HG03135 (cell line): ENCODE data around the gene SLC32A1.

Experiments
- ATAC-seq: cut with Tn5 transposase; IDR thresholded peaks from one replicate; pipeline ENCODE4 v1.9.1; 2021; ENCODE audit warnings: mild to moderate bottlenecking, moderate library complexity; ENCODE audit not compliant: unreplicated experiment

The SLC32A1 gene

GRCh38 chr20:38725148-38725901, 1.0 kb downstream of the SLC32A1 start:
- no peak for ATAC-seq

- no peak for ATAC-seq
These were observed 1.9 kb downstream of the SLC32A1 start for GRCh38 chr20:38725931-38726803.

- ATAC-seq = no peak
These were observed 2.7 kb downstream of the SLC32A1 start for GRCh38 chr20:38726804-38727606.

DNA sequence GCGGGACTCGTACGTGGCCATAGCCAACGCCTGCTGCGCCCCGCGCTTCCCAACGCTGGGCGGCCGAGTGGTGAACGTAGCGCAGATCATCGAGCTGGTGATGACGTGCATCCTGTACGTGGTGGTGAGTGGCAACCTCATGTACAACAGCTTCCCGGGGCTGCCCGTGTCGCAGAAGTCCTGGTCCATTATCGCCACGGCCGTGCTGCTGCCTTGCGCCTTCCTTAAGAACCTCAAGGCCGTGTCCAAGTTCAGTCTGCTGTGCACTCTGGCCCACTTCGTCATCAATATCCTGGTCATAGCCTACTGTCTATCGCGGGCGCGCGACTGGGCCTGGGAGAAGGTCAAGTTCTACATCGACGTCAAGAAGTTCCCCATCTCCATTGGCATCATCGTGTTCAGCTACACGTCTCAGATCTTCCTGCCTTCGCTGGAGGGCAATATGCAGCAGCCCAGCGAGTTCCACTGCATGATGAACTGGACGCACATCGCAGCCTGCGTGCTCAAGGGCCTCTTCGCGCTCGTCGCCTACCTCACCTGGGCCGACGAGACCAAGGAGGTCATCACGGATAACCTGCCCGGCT, 3.4 kb downstream of the SLC32A1 start:
- no peak for ATAC-seq

DNA sequence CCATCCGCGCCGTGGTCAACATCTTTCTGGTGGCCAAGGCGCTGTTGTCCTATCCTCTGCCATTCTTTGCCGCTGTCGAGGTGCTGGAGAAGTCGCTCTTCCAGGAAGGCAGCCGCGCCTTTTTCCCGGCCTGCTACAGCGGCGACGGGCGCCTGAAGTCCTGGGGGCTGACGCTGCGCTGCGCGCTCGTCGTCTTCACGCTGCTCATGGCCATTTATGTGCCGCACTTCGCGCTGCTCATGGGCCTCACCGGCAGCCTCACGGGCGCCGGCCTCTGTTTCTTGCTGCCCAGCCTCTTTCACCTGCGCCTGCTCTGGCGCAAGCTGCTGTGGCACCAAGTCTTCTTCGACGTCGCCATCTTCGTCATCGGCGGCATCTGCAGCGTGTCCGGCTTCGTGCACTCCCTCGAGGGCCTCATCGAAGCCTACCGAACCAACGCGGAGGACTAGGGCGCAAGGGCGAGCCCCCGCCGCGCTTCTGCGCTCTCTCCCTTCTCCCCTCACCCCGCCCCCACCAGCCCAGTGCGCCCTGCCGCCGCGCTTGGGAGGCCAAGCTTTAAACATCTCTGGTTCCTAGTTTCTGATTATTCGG, 4.0 kb downstream of the SLC32A1 start:
- ATAC-seq = no peak

GRCh38 chr20:38728911-38729642, 4.8 kb downstream of the SLC32A1 start:
- ATAC-seq = no peak

- no peak for ATAC-seq
These were observed 5.5 kb downstream of the SLC32A1 start for GRCh38 chr20:38729767-38730166.

DNA sequence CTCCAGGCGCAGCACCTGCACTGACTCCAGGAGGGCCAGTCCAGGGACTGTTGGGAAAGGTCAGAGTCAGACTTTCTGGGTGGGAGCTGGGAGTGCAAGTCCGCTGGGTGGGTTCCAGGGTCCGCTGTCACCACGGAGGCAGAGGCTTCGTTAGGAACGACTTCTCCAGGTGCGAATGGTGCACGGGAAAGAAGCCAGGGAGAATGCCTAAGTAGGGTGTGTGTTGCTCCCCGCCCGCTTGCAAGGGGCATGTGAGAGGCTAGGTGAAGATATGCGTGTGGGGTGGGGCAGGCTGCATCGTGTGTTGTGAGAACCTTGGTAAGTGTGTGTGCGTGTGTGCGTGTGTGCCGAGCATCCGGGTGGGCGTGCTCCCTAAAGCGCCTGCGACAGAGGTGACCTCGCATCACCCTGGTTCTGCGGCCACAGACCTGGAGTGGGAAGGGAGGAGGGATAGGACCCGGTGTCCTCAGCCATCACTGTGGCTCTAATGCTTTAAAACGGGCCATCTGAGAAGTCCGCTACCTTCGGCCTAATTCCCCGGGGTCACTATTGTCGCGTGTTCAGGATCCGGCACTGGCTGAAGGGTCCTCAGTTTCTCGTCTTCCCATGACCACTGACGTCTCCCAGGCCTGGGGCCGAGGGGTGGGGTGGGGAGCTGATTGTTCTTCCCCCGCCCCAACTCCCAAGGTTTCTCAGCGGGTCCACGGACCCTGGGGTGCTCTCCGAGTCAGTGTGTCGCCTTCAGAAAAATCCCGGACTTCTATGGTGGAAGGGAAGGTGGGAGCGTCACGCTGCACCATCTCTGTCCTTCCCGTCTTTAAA, 6.1 kb downstream of the SLC32A1 start:
- no peak for ATAC-seq

DNA sequence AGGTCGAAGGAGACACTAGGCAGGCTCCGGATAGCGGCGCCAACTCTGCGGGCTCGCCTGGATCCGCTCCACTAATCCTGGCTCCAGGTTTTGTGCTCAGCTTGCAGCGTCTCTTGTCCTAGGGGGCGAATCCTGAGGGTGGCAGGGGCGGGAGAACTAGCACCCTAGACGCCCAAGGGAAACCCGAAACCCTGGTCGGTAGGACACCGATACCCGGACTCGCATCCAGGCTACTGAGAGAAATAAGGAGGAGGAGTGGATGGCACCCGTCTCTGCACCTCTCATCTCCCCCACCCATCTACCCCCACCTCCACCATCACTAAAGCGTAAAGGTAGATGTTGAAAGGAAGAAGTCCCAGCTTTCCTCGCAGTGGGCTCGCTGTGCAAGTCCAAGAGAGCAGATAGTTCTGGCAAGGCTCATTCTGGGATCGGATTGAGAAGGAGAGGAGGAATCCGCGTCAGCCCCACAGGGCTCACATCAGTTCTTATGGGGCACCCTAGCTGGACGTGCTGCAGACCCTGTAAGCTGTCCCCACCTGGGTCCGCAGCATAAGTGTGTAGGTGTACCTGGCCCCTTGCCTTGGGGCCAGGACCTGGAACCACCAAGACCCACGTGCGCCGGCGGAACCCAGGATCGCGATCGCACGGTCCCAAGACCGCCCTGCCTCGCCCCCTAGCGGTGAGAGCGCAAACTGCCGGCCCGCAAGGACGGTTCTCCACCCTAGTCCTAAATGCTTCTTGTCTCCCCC, 6.9 kb downstream of the SLC32A1 start:
- ATAC-seq = no peak

- ATAC-seq = no peak
These were observed 7.4 kb downstream of the SLC32A1 start for GRCh38 chr20:38731738-38732113.

- ATAC-seq = no peak
These were observed 8.7 kb downstream of the SLC32A1 start for GRCh38 chr20:38732981-38733380.

- no peak for ATAC-seq
These were observed 10.9 kb downstream of the SLC32A1 start for GRCh38 chr20:38735172-38735571.

DNA sequence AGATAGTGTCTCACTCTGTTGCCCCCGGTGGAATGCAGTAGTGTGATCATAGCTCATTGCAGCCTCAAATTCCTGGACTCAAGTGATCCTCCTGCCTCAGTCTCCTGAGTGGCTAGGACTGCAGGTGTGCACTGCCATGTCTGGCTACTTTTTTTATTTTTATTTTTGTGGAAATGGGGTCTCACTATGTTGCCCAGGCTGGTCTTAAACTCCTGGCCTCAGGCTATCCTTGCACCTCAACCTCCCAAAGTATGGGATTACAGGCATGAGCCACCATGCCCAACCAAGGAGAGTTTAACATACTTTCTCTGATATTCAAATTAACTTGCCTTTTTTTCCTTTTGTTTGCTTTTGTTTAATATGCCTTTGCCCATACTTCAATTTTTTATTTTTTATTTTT, 13.6 kb downstream of the SLC32A1 start:
- ATAC-seq = no peak

DNA sequence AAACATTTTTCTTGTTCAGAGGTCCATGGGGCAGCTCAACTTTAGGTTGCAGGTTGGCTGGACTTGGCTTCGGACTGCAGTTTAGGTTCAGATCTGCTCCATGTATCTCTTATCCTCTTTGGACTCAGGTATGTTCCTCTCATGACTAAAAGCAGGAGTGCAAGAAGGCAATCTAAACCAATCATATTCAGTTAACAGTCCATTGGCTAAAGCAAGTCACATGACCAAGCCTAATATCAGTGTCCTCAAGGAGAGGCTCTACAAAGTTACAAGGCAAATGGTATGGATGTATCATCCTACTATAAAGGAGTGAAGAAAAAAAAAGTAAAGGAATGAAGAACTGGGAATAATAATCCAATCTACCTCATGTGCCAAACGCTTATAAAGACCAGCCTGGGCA, 21.5 kb downstream of the SLC32A1 start:
- no peak for ATAC-seq

DNA sequence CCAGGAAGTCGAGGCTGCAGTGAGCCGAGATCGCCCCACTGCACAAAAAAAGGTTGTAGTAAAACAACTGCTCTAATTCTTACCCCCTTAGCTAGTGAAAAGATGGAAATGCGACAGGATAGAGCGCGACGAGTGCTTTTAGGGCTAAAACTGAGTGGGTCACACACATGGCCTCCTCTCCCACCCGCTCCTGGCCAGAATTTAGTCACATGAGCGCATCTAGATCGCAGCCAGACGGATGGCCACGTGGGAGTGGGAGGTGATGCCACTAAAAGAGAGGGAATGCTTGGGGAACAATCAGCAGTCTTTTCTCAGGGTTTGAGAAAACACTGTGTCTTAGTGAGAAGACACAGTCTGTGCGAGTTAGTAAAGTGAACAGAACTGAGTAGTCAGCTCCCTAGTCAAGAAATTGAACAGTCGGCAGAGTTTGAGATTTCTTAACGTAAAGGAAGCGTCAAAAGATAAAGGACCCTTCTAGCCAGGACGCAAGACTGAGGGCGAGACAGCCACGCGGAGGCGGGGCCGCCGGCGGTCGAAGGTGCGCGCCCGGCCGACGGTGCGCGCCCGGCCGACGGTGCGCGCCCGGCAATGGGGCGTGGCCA, 23.3 kb downstream of the SLC32A1 start:
- ATAC-seq = no peak

DNA sequence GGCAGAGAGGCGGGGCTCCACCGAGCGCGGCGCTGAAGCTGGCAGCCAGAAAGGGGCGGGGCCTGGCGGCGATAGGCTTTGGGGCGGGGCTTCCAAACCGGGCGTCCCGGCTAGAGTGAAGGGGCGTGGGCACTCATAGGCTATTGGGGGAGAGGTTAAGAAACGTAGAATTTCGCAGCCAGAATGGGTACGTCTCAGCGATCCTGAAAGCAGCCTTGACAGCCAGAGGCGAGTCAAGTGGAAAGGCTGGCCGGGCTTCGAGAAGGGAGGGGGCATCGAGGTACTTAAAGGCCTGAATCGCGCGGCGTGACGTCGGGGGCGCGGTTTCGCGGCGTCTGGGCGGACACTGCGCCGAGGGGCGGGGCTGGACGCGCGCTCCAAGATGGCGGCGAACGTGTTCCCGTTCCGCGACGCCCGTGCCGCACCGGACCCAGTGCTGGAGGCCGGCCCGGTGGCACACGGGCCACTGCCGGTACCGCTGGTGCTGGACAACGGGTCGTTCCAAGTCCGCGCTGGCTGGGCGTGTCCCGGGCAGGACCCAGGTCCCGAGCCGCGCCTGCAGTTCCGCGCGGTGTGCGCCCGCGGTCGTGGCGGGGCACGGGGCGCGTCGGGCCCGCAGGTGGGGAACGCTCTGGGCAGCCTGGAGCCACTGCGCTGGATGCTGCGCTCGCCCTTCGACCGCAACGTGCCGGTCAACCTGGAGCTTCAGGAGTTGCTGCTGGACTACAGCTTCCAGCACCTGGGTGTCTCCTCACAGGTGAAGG, 24.0 kb downstream of the SLC32A1 start, which contains the start of gene ACTR5:
TSS of gene ACTR5 (plus strand) at position 364 of the 764 bp plus-strand sequence. CDS start at position 383, 19 bp downstream.
- ATAC-seq = peak; percentile 81

GRCh38 chr20:38748861-38749149, 24.5 kb downstream of the SLC32A1 start:
- ATAC-seq = peak; percentile 35
